ENCODE results near the gene DENND4A. TPM values are rescaled to one million over a fixed set of nuclear protein-coding genes. Genes with fewer than 3 reads are reported as not detected.

The DENND4A gene
- total and polyA plus RNA-seq, 9 of the 15 experiments (the other 6 are each of a cell fraction or from before 2014, with no cell fraction given) = 6.8 to 32.3 (median 19.9) TPM

DNA sequence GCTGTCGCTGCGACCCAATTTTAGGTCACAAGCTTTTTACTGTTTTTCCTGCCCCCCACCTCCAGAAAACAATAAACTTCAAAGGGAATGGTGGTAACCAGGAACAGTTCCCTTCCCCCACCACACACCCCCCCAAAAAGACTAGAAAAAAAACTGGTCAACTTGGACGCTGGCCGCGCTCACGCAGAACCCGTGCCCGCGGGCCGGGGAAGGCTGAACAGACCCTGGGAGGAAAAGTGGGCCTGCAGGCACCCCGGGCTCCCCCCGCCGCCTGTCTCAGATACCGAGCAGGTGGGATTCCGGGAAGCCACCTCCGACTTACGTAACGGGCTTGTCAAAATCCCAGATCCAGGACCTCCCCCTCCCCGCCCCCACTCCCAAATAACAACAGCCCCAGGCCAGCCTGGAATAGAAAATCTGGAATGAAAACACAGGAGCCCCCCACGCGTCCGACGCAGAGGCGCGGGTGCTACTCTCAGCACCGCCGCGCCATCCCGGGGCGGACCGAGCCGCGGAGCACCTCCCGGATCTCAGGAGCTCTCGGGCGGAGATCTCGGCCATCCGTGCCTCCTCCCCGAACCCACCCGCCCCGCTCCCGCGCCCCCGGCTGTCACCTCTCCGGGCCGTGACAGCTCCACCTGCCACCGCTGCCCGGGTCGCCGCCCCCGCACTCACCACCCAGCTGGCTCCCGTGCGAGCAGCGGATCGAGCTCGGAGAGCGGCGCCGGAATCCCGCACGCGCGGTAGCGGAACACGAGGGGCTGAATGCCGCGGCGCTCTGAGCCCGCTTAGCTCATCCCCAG lies 557 bp downstream of the DENND4A start (continued):
- TF ChIP-seq, protein P1, sequence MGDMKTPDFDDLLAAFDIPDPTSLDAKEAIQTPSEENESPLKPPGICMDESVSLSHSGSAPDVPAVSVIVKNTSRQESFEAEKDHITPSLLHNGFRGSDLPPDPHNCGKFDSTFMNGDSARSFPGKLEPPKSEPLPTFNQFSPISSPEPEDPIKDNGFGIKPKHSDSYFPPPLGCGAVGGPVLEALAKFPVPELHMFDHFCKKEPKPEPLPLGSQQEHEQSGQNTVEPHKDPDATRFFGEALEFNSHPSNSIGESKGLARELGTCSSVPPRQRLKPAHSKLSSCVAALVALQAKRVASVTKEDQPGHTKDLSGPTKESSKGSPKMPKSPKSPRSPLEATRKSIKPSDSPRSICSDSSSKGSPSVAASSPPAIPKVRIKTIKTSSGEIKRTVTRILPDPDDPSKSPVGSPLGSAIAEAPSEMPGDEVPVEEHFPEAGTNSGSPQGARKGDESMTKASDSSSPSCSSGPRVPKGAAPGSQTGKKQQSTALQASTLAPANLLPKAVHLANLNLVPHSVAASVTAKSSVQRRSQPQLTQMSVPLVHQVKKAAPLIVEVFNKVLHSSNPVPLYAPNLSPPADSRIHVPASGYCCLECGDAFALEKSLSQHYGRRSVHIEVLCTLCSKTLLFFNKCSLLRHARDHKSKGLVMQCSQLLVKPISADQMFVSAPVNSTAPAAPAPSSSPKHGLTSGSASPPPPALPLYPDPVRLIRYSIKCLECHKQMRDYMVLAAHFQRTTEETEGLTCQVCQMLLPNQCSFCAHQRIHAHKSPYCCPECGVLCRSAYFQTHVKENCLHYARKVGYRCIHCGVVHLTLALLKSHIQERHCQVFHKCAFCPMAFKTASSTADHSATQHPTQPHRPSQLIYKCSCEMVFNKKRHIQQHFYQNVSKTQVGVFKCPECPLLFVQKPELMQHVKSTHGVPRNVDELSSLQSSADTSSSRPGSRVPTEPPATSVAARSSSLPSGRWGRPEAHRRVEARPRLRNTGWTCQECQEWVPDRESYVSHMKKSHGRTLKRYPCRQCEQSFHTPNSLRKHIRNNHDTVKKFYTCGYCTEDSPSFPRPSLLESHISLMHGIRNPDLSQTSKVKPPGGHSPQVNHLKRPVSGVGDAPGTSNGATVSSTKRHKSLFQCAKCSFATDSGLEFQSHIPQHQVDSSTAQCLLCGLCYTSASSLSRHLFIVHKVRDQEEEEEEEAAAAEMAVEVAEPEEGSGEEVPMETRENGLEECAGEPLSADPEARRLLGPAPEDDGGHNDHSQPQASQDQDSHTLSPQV (IDR thresholded peaks at IDR 0.05) = no peak
- TF ChIP-seq, protein P2, sequence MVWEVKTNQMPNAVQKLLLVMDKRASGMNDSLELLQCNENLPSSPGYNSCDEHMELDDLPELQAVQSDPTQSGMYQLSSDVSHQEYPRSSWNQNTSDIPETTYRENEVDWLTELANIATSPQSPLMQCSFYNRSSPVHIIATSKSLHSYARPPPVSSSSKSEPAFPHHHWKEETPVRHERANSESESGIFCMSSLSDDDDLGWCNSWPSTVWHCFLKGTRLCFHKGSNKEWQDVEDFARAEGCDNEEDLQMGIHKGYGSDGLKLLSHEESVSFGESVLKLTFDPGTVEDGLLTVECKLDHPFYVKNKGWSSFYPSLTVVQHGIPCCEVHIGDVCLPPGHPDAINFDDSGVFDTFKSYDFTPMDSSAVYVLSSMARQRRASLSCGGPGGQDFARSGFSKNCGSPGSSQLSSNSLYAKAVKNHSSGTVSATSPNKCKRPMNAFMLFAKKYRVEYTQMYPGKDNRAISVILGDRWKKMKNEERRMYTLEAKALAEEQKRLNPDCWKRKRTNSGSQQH (CRISPR knock-in tag; IDR thresholded peaks at IDR 0.05) = no peak
- TF ChIP-seq FOXP1 (CRISPR knock-in tag; IDR thresholded peaks at IDR 0.05) = no peak
- TF ChIP-seq PCBP2 (IDR thresholded peaks at IDR 0.05; ENCODE audit: low read depth, low read length, poor library complexity, severe bottlenecking) = no peak
- TF ChIP-seq NFE2 (IDR thresholded peaks at IDR 0.05; ENCODE audit: low read depth) = 0 out of 2 replicates have a peak, but pooled peaks have one; percentile 2
- no peak for TF ChIP-seq NCOA6 (IDR thresholded peaks at IDR 0.05)
- 0 out of 2 replicates have a peak, but pooled peaks have one; percentile 3 for TF ChIP-seq JUND (IDR thresholded peaks at IDR 0.05; ENCODE audit: borderline replicate concordance, low read depth, low read length)
- no peak for TF ChIP-seq JUND (tag; IDR thresholded peaks at IDR 0.05; ENCODE audit: borderline replicate concordance, low read depth, low read length)
- no peak for TF ChIP-seq ZC3H8 (IDR thresholded peaks at IDR 0.05)
- TF ChIP-seq, protein P3, sequence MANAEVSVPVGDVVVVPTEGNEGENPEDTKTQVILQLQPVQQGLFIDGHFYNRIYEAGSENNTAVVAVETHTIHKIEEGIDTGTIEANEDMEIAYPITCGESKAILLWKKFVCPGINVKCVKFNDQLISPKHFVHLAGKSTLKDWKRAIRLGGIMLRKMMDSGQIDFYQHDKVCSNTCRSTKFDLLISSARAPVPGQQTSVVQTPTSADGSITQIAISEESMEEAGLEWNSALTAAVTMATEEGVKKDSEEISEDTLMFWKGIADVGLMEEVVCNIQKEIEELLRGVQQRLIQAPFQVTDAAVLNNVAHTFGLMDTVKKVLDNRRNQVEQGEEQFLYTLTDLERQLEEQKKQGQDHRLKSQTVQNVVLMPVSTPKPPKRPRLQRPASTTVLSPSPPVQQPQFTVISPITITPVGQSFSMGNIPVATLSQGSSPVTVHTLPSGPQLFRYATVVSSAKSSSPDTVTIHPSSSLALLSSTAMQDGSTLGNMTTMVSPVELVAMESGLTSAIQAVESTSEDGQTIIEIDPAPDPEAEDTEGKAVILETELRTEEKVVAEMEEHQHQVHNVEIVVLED (CRISPR knock-in tag; IDR thresholded peaks at IDR 0.05) = no peak
- TF ChIP-seq SMAD1 (IDR thresholded peaks at IDR 0.05; ENCODE audit: low read depth, low read length, partially characterized antibody) = peak; percentile 38
- no peak for TF ChIP-seq PTBP1 (IDR thresholded peaks at IDR 0.05; ENCODE audit: low read depth, low read length)
- no peak for TF ChIP-seq CREBBP (IDR thresholded peaks at IDR 0.05; ENCODE audit: low read depth, low read length)
- TF ChIP-seq STAT5A (IDR thresholded peaks at IDR 0.05; ENCODE audit: borderline replicate concordance, low read length) = no peak; the same call in 1 of the 2 replicates
- no peak for TF ChIP-seq JUNB (CRISPR knock-in tag; conservative IDR thresholded peaks at IDR 0.05)
- TF ChIP-seq ELF4 (CRISPR knock-in tag; IDR thresholded peaks at IDR 0.05) = no peak
- TF ChIP-seq HLTF (IDR thresholded peaks at IDR 0.05) = no peak
- TF ChIP-seq, protein P4, sequence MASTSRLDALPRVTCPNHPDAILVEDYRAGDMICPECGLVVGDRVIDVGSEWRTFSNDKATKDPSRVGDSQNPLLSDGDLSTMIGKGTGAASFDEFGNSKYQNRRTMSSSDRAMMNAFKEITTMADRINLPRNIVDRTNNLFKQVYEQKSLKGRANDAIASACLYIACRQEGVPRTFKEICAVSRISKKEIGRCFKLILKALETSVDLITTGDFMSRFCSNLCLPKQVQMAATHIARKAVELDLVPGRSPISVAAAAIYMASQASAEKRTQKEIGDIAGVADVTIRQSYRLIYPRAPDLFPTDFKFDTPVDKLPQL (IDR thresholded peaks at IDR 0.05; ENCODE audit: extremely low read depth, insufficient read length) = no peak
- TF ChIP-seq CBX5 (IDR thresholded peaks at IDR 0.05; ENCODE audit: borderline replicate concordance, low read depth) = no peak
- TF ChIP-seq E2F3 (CRISPR knock-in tag; IDR thresholded peaks at IDR 0.05) = no peak
- no peak for TF ChIP-seq CHD4 (IDR thresholded peaks at IDR 0.05; ENCODE audit: insufficient read depth, insufficient replicate concordance, low read depth, low read length, poor library complexity, severe bottlenecking)
